PC-3 (cell line): ENCODE measurements around the gene ZNF432.

Experiments
- CTCF ChIP-seq: fragments of 300-600 bp; sonication (generic); conservative IDR thresholded peaks from 2 replicates; pipeline ENCODE4 v1.5.1; 2017; ENCODE audit warnings: antibody characterized with exemption, low read depth, mild to moderate bottlenecking, low read length
- EZH2 ChIP-seq: fragments of 300-600 bp; sonication (generic); IDR thresholded peaks from one replicate; pipeline ENCODE4 v1.6.1; 2017; ENCODE audit warnings: antibody characterized with exemption, mild to moderate bottlenecking, low read length; ENCODE audit not compliant: unreplicated experiment

GRCh38 chr19:52086481-52086880, 37.8 kb upstream of the ZNF432 start:
- TF ChIP-seq CTCF = no peak
- no peak for TF ChIP-seq EZH2
